ENCODE results near the gene C3.

Gene C3

DNA sequence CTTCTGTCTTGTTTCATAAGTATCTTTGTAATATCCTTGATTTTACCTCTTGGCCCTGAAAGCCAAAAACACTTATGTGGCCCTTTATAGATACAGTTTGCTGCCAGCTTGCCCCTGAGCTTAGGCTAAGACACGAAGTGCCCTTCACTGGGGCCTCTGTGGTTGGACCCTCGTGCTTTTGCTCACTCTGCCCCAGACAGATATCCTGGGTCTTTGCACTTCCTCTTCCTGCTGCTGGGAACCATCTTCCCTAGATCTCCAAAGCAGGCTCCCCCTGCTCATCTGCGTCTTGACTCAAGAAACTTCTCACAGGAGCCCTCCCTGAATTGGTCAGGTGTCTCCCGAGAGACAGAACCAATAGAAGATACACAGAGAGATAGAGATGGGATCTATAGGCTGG lies 48.5 kb downstream of the C3 start:
- Histone ChIP-seq H3K79me2 (ENCODE audit: low read length) (peaks cover 13% of the 10 kb centered on the region), H2AFZ (ENCODE audit: low read depth, low read length) (no peak overlapping the region), H3K4me3 (ENCODE audit: low read length) (no peak overlapping the region), H3K36me3 (replicated peaks; ENCODE audit: low read depth, low read length) (peaks cover 12% of the 10 kb centered on the region), H4K20me1 (ENCODE audit: insufficient read depth, low read length) (no peaks in the 10 kb centered on the region), H3K9me3 (ENCODE audit: insufficient read depth, low read length) (peaks cover 3% of the 10 kb centered on the region; the same call in 1 of the 2 replicates), H3K4me1 (ENCODE audit: low read length) (peaks cover 52% of the 10 kb centered on the region), H3K27me3 (ENCODE audit: low read depth, low read length) (peaks cover 10% of the 10 kb centered on the region), H3K9ac (ENCODE audit: low read length) (no peak overlapping the region), H3K4me2 (ENCODE audit: low read length) (no peak overlapping the region), H3K27ac (ENCODE audit: low read length) (no peak overlapping the region)
- no peak for TF ChIP-seq EZH2phosphoT487 (IDR thresholded peaks at IDR 0.05; ENCODE audit: low read depth)
- TF ChIP-seq, protein P1, sequence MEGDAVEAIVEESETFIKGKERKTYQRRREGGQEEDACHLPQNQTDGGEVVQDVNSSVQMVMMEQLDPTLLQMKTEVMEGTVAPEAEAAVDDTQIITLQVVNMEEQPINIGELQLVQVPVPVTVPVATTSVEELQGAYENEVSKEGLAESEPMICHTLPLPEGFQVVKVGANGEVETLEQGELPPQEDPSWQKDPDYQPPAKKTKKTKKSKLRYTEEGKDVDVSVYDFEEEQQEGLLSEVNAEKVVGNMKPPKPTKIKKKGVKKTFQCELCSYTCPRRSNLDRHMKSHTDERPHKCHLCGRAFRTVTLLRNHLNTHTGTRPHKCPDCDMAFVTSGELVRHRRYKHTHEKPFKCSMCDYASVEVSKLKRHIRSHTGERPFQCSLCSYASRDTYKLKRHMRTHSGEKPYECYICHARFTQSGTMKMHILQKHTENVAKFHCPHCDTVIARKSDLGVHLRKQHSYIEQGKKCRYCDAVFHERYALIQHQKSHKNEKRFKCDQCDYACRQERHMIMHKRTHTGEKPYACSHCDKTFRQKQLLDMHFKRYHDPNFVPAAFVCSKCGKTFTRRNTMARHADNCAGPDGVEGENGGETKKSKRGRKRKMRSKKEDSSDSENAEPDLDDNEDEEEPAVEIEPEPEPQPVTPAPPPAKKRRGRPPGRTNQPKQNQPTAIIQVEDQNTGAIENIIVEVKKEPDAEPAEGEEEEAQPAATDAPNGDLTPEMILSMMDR (IDR thresholded peaks at IDR 0.05; ENCODE audit: low read depth, low read length) = no peak

DNA sequence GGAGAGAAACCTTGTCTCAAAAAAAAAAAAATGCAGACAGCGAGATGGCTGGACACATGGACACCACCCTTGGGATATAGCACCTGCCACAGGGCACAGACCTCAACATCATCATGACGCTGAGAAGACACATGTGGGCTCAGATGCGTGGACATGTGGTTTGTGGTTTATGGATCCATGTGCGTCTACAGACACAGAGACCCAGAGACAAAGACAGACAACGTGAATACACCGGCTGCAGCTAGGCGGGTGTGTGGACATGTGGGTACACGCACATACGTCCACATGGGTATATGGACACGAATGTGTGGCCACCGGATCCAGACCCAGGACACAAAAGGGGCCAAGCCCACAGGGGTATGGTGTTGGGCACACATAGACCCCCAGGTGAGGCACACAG lies 51.8 kb downstream of the C3 start:
- H3K4me3 ChIP-seq (ENCODE audit: low read length) = peak overlapping the region; percentile 82
- H3K4me2 ChIP-seq (ENCODE audit: low read length) = peak overlapping the region; percentile 93
- H3K9ac ChIP-seq (ENCODE audit: low read length) = peak overlapping the region; percentile 81; the same call in 1 of the 2 replicates
- H2AFZ ChIP-seq (ENCODE audit: low read depth, low read length) = no peak overlapping the region
- no peaks in the 10 kb centered on the region for H4K20me1 ChIP-seq (ENCODE audit: insufficient read depth, low read length)
- H3K9me3 ChIP-seq (ENCODE audit: insufficient read depth, low read length) = peaks cover 3% of the 10 kb centered on the region; the same call in 1 of the 2 replicates
- H3K27me3 ChIP-seq (ENCODE audit: low read depth, low read length) = peaks cover 7% of the 10 kb centered on the region
- H3K36me3 ChIP-seq (replicated peaks; ENCODE audit: low read depth, low read length) = peaks cover 21% of the 10 kb centered on the region
- H3K27ac ChIP-seq (ENCODE audit: low read length) = no peak overlapping the region
- no peak for TF ChIP-seq EZH2phosphoT487 (IDR thresholded peaks at IDR 0.05; ENCODE audit: low read depth)
- TF ChIP-seq, protein P1 (IDR thresholded peaks at IDR 0.05; ENCODE audit: low read depth, low read length) = no peak
- peaks cover 34% of the 10 kb centered on the region for H3K4me1 ChIP-seq (ENCODE audit: low read length)
- peaks cover 13% of the 10 kb centered on the region for H3K79me2 ChIP-seq (ENCODE audit: low read length)

DNA sequence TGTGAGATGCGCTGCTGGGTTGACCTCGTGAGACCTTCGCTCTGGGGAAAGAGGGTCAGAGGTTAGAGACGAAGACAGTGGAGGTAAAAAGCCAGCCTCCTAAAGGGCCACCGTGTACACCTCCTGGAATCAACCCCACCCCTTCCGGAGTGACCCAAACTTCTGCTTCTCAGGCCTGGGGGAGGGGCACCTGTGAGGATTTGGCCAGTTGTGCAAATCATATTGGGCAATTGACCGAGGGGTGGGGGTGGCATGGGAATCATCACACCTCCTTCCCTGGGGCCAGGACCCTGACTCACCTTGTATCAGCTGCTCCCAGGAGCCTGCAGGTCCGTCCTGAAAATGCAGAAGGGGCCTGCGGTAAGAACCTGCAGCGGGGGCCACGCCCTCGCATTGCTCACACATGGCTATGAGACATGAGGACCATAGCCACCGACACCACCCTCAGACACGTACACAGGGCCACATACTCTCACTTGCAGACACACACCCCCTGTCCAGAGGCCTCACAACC lies 53.3 kb downstream of the C3 start:
- H3K9me3 ChIP-seq (ENCODE audit: insufficient read depth, low read length) = peaks cover 3% of the 10 kb centered on the region; the same call in 1 of the 2 replicates
- H3K4me3 ChIP-seq (ENCODE audit: low read length) = no peak overlapping the region
- H3K27ac ChIP-seq (ENCODE audit: low read length) = no peak overlapping the region
- no peaks in the 10 kb centered on the region for H4K20me1 ChIP-seq (ENCODE audit: insufficient read depth, low read length)
- peaks cover 4% of the 10 kb centered on the region; the same call in 1 of the 2 replicates for H3K27me3 ChIP-seq (ENCODE audit: low read depth, low read length)
- H3K79me2 ChIP-seq (ENCODE audit: low read length) = peaks cover 13% of the 10 kb centered on the region
- H3K36me3 ChIP-seq (replicated peaks; ENCODE audit: low read depth, low read length) = peaks cover 35% of the 10 kb centered on the region
- no peak for TF ChIP-seq EZH2phosphoT487 (IDR thresholded peaks at IDR 0.05; ENCODE audit: low read depth)
- TF ChIP-seq, protein P1 (IDR thresholded peaks at IDR 0.05; ENCODE audit: low read depth, low read length) = no peak
- H2AFZ ChIP-seq (ENCODE audit: low read depth, low read length) = no peak overlapping the region
- no peak overlapping the region for H3K4me2 ChIP-seq (ENCODE audit: low read length)
- peaks cover 42% of the 10 kb centered on the region for H3K4me1 ChIP-seq (ENCODE audit: low read length)
- H3K9ac ChIP-seq (ENCODE audit: low read length) = no peak overlapping the region

DNA sequence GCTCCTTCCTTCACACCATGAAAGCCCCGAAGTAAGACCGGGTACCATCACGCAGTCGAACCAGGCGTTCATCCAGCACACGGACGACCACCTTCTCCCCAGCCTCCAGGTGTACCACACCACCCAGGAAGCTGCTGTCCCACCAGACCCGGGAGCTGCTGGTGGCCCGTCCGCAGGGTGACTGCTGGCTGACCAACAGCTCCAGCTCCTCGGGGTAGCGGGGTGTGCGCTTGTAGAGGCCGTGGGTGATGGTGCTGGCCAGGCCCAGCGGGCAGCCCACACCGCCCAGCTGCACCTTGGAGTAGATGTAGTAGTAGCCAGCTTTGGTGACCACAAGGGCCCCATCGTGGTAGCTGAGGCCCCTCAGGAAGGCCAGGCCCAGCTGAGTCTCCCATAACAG lies 55.5 kb downstream of the C3 start:
- Histone ChIP-seq H3K9ac (ENCODE audit: low read length) (no peak overlapping the region), H3K36me3 (replicated peaks; ENCODE audit: low read depth, low read length) (peaks cover 33% of the 10 kb centered on the region), H3K4me1 (ENCODE audit: low read length) (peaks cover 41% of the 10 kb centered on the region), H3K4me3 (ENCODE audit: low read length) (no peak overlapping the region), H3K27me3 (ENCODE audit: low read depth, low read length) (no peaks in the 10 kb centered on the region), H3K4me2 (ENCODE audit: low read length) (no peak overlapping the region), H3K79me2 (ENCODE audit: low read length) (peaks cover 13% of the 10 kb centered on the region), H2AFZ (ENCODE audit: low read depth, low read length) (no peak overlapping the region), H3K27ac (ENCODE audit: low read length) (no peak overlapping the region), H3K9me3 (ENCODE audit: insufficient read depth, low read length) (no peaks in the 10 kb centered on the region), H4K20me1 (ENCODE audit: insufficient read depth, low read length) (no peaks in the 10 kb centered on the region)
- no peak for TF ChIP-seq EZH2phosphoT487 (IDR thresholded peaks at IDR 0.05; ENCODE audit: low read depth)
- TF ChIP-seq, protein P1 (IDR thresholded peaks at IDR 0.05; ENCODE audit: low read depth, low read length) = no peak
